ENCODE measurements around the gene ID1.

The ID1 gene

GRCh38 chr20:31570021-31570463, 35.0 kb upstream of the ID1 start:
- Histone ChIP-seq H3K4me3 (ENCODE audit: severe bottlenecking) (no peak overlapping the region), H3K9me3 (ENCODE audit: severe bottlenecking) (no peaks in the 10 kb centered on the region), H3K36me3 (ENCODE audit: low read depth) (peaks cover 40% of the 10 kb centered on the region), H3K27ac (ENCODE audit: poor library complexity, severe bottlenecking) (peak overlapping the region; percentile 97), H3K27me3 (ENCODE audit: insufficient read depth, poor library complexity, severe bottlenecking) (no peaks in the 10 kb centered on the region), H3K4me1 (ENCODE audit: insufficient read depth, poor library complexity, severe bottlenecking) (peaks cover 42% of the 10 kb centered on the region)
- ATAC-seq (ENCODE audit: low read depth) (no peak), DNase-seq (ENCODE audit: low spot score) (peak; percentile 80)
- TF ChIP-seq CTCF (IDR thresholded peaks at IDR 0.05; ENCODE audit: poor library complexity, severe bottlenecking): no peak

GRCh38 chr20:31570735-31571617, 34.1 kb upstream of the ID1 start:
- Histone ChIP-seq H3K27ac (ENCODE audit: poor library complexity, severe bottlenecking) (peak overlapping the region; percentile 97), H3K36me3 (ENCODE audit: low read depth) (peaks cover 40% of the 10 kb centered on the region), H3K4me1 (ENCODE audit: insufficient read depth, poor library complexity, severe bottlenecking) (peaks cover 34% of the 10 kb centered on the region), H3K4me3 (ENCODE audit: severe bottlenecking) (no peak overlapping the region), H3K27me3 (ENCODE audit: insufficient read depth, poor library complexity, severe bottlenecking) (no peaks in the 10 kb centered on the region), H3K9me3 (ENCODE audit: severe bottlenecking) (no peaks in the 10 kb centered on the region)
- DNase-seq (ENCODE audit: low spot score): peak; percentile 80
- ATAC-seq (ENCODE audit: low read depth): no peak
- no peak for TF ChIP-seq CTCF (IDR thresholded peaks at IDR 0.05; ENCODE audit: poor library complexity, severe bottlenecking)

- no peaks in the 10 kb centered on the region for H3K9me3 ChIP-seq (ENCODE audit: severe bottlenecking)
- H3K36me3 ChIP-seq (ENCODE audit: low read depth): peaks cover 32% of the 10 kb centered on the region
- DNase-seq (ENCODE audit: low spot score) (no peak), ATAC-seq (ENCODE audit: low read depth) (peak; percentile 24; the same call in 2 of the 3 replicates)
- no peaks in the 10 kb centered on the region for H3K27me3 ChIP-seq (ENCODE audit: insufficient read depth, poor library complexity, severe bottlenecking)
- no peak overlapping the region for H3K4me3 ChIP-seq (ENCODE audit: severe bottlenecking)
- H3K27ac ChIP-seq (ENCODE audit: poor library complexity, severe bottlenecking): peak overlapping the region; percentile 97
- TF ChIP-seq CTCF (IDR thresholded peaks at IDR 0.05; ENCODE audit: poor library complexity, severe bottlenecking): no peak
- peaks cover 22% of the 10 kb centered on the region for H3K4me1 ChIP-seq (ENCODE audit: insufficient read depth, poor library complexity, severe bottlenecking)
Observed at GRCh38 chr20:31572042-31572700, 32.9 kb upstream of the ID1 start.

- no peaks in the 10 kb centered on the region for H3K27me3 ChIP-seq (ENCODE audit: insufficient read depth, poor library complexity, severe bottlenecking)
- H3K27ac ChIP-seq (ENCODE audit: poor library complexity, severe bottlenecking): peak overlapping the region; percentile 97
- peak; percentile 81 for ATAC-seq (ENCODE audit: low read depth)
- peak; percentile 24 for TF ChIP-seq CTCF (IDR thresholded peaks at IDR 0.05; ENCODE audit: poor library complexity, severe bottlenecking)
- peaks cover 25% of the 10 kb centered on the region for H3K36me3 ChIP-seq (ENCODE audit: low read depth)
- H3K4me1 ChIP-seq (ENCODE audit: insufficient read depth, poor library complexity, severe bottlenecking): peaks cover 15% of the 10 kb centered on the region
- DNase-seq (ENCODE audit: low spot score): peak; percentile 100
- H3K9me3 ChIP-seq (ENCODE audit: severe bottlenecking): no peaks in the 10 kb centered on the region
- H3K4me3 ChIP-seq (ENCODE audit: severe bottlenecking): peak overlapping the region; percentile 38
Observed at GRCh38 chr20:31572701-31573554, 32.2 kb upstream of the ID1 start.
